DOHH2 (cell line): ENCODE data around the gene SCNM1.

Experiments
- H3F3A ChIP-seq: fragments of 200-600 bp; sonication (generic), shearing (Covaris generic); 2 replicates; pipeline ENCODE4 v1.6.0; 2016; ENCODE audit warnings: antibody characterized with exemption, mild to moderate bottlenecking; ENCODE audit not compliant: control insufficient read depth, insufficient read depth
- H3K27ac ChIP-seq: fragments of 200-600 bp; sonication (generic); 2 replicates; pipeline ENCODE4 v1.5.1; 2014; ENCODE audit warnings: low read depth, mild to moderate bottlenecking, low read length, moderate library complexity
- H3K27me3 ChIP-seq: fragments of 200-600 bp; sonication (generic); 2 replicates; pipeline ENCODE4 v1.6.1; 2014; ENCODE audit warnings: mild to moderate bottlenecking, low read length, mixed read lengths; ENCODE audit not compliant: control insufficient read depth
- H3K36me3 ChIP-seq: fragments of 200-600 bp; sonication (generic); 2 replicates; pipeline ENCODE4 v1.6.1; 2014; ENCODE audit warnings: mild to moderate bottlenecking, low read length, moderate library complexity, mixed read lengths; ENCODE audit not compliant: control insufficient read depth
- H3K4me1 ChIP-seq: fragments of 200-600 bp; sonication (generic); 2 replicates; pipeline ENCODE4 v1.6.1; 2014; ENCODE audit warnings: mild to moderate bottlenecking, low read length, mixed read lengths; ENCODE audit not compliant: control insufficient read depth
- H3K4me2 ChIP-seq: fragments of 200-600 bp; sonication (generic); 2 replicates; pipeline ENCODE4 v1.6.0; 2014; ENCODE audit warnings: mild to moderate bottlenecking, low read length, moderate library complexity
- H3K4me3 ChIP-seq: fragments of 200-600 bp; sonication (generic); 2 replicates; pipeline ENCODE4 v1.5.1; 2014; ENCODE audit warnings: mild to moderate bottlenecking, low read length, mixed read lengths
- H3K79me2 ChIP-seq: fragments of 200-600 bp; sonication (generic); 2 replicates; pipeline ENCODE4 v1.6.1; 2014; ENCODE audit warnings: mild to moderate bottlenecking, low read length, mixed read lengths; ENCODE audit not compliant: control insufficient read depth
- H3K9me2 ChIP-seq: fragments of 200-600 bp; sonication (generic); replicated peaks from 2 replicates; pipeline ENCODE4 v1.6.1; 2014; ENCODE audit warnings: mild to moderate bottlenecking, low read length, mixed read lengths; ENCODE audit not compliant: control insufficient read depth
- H3K9me3 ChIP-seq: fragments of 200-600 bp; sonication (generic); 2 replicates; pipeline ENCODE4 v1.6.1; 2014; ENCODE audit warnings: antibody characterized with exemption, low read length, mixed read lengths; ENCODE audit not compliant: control insufficient read depth, insufficient read depth
- H4K20me1 ChIP-seq: fragments of 200-600 bp; sonication (generic); 2 replicates; pipeline ENCODE4 v1.6.0; 2014; ENCODE audit warnings: low read depth, mild to moderate bottlenecking, antibody characterized with exemption, low read length, moderate library complexity; ENCODE audit not compliant: control insufficient read depth, insufficient read depth
- EZH2phosphoT487 ChIP-seq: fragments of 200-600 bp; sonication (generic); IDR thresholded peaks from 2 replicates; pipeline ENCODE4 v1.6.1; 2017; ENCODE audit warnings: borderline replicate concordance, mild to moderate bottlenecking, antibody characterized with exemption, low read length, moderate library complexity, mixed read lengths
- TF ChIP-seq, protein P1 (sequence below): fragments of 200-600 bp; sonication (generic); IDR thresholded peaks from one replicate; pipeline ENCODE4 v1.5.1; 2014; ENCODE audit warnings: antibody characterized with exemption, mild to moderate bottlenecking, low read depth, low read length; ENCODE audit not compliant: poor library complexity, severe bottlenecking

SCNM1 gene

DNA sequence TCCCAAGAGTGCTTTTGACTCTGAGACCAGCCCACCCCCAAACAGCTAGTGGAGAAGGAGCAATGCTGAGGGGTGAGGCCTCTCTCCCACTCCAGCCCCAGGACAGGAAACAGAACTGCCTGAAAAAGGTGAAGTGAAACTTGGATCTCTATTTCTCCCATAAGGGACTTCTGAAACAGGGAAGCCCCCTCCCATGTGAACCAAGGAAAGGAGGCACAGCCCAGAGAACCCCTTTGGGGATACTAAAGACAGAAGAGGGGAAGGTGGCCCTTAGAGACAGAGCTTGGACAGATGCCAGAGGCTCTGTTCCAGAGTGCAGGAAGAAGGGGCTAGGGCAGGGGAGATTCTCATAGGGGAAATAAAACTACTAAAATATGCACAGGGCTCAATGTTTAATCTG lies 6.6 kb upstream of the SCNM1 start:
- H3K4me1 ChIP-seq = peaks cover 46% of the 10 kb centered on the region
- peaks cover 18% of the 10 kb centered on the region for H3K79me2 ChIP-seq
- TF ChIP-seq, protein P1, sequence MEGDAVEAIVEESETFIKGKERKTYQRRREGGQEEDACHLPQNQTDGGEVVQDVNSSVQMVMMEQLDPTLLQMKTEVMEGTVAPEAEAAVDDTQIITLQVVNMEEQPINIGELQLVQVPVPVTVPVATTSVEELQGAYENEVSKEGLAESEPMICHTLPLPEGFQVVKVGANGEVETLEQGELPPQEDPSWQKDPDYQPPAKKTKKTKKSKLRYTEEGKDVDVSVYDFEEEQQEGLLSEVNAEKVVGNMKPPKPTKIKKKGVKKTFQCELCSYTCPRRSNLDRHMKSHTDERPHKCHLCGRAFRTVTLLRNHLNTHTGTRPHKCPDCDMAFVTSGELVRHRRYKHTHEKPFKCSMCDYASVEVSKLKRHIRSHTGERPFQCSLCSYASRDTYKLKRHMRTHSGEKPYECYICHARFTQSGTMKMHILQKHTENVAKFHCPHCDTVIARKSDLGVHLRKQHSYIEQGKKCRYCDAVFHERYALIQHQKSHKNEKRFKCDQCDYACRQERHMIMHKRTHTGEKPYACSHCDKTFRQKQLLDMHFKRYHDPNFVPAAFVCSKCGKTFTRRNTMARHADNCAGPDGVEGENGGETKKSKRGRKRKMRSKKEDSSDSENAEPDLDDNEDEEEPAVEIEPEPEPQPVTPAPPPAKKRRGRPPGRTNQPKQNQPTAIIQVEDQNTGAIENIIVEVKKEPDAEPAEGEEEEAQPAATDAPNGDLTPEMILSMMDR = no peak
- TF ChIP-seq EZH2phosphoT487 = no peak
- peak overlapping the region; percentile 29 for H3K27ac ChIP-seq
- H3K4me3 ChIP-seq = peak overlapping the region; percentile 26
- H3K27me3 ChIP-seq = no peaks in the 10 kb centered on the region
- H3K4me2 ChIP-seq = peak overlapping the region; percentile 95
- H3F3A ChIP-seq = peaks cover 21% of the 10 kb centered on the region
- H3K9me3 ChIP-seq = no peaks in the 10 kb centered on the region
- no peaks in the 10 kb centered on the region for H4K20me1 ChIP-seq
- H3K9me2 ChIP-seq = no peaks in the 10 kb centered on the region
- peaks cover 29% of the 10 kb centered on the region for H3K36me3 ChIP-seq

DNA sequence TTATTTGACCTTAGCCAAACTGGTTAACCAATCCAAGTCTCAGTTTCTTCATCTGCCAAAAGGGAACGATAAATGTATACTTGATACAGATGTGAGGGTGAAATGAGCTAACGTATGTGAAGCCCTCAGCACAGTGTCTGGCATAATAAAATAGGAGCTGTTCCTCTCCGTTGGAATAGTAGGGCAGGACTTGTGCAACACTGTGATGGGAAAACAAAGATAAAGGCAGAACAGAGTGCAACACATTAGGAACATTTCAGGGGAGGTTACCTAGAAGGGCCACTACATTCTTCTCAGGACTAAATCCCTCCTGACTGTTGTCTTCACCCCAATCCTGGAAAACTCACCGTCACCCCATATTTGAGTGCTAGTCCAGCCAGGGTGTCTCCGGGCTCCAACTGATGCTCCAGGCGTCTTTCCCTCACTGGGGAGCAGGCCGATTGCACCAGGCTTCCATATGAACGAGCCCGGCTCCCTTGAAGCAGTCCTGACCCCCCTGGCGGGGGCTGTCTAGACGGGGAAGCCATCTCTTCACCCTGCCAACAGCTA lies 1.1 kb upstream of the SCNM1 start:
- H3K9me2 ChIP-seq = no peaks in the 10 kb centered on the region
- no peaks in the 10 kb centered on the region for H3K27me3 ChIP-seq
- H4K20me1 ChIP-seq = no peaks in the 10 kb centered on the region
- peaks cover 13% of the 10 kb centered on the region for H3F3A ChIP-seq
- TF ChIP-seq, protein P1 = no peak
- no peak for TF ChIP-seq EZH2phosphoT487
- H3K9me3 ChIP-seq = no peaks in the 10 kb centered on the region
- no peak overlapping the region for H3K27ac ChIP-seq
- H3K4me1 ChIP-seq = peaks cover 24% of the 10 kb centered on the region
- H3K4me2 ChIP-seq = peak overlapping the region; percentile 80
- peaks cover 31% of the 10 kb centered on the region for H3K79me2 ChIP-seq
- peak overlapping the region; percentile 91 for H3K4me3 ChIP-seq
- H3K36me3 ChIP-seq = peaks cover 40% of the 10 kb centered on the region

DNA sequence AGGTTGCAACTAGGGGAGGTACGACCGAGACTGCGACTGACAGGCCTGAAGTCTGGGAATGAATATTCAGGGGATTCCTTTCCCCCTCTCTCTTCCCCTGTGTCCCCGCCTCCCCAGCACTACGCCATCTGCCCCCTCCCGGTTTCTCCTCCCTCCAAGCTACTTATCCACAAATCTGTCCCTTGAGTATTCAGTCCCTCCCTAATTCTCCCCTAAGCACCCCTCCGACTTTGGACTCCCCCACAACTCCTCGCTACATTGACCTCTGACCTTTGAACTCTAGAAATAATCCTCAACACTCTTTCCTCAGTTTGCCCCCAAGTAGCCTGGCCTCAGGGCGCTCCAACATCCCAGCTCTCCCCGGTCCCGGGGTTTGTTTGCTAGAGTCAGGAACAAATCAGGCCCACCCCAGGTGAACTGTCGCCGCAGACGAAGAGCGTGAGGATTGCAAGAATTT lies 635 bp upstream of the SCNM1 start:
- Histone ChIP-seq H4K20me1 (no peaks in the 10 kb centered on the region), H3K27me3 (no peaks in the 10 kb centered on the region), H3K4me1 (peaks cover 23% of the 10 kb centered on the region), H3K9me2 (no peaks in the 10 kb centered on the region), H3K79me2 (peaks cover 31% of the 10 kb centered on the region), H3K4me2 (peak overlapping the region; percentile 80), H3K9me3 (no peaks in the 10 kb centered on the region), H3K36me3 (peaks cover 42% of the 10 kb centered on the region), H3K27ac (no peak overlapping the region), H3K4me3 (peak overlapping the region; percentile 91), H3F3A (peaks cover 11% of the 10 kb centered on the region; the same call in 1 of the 2 replicates)
- TF ChIP-seq, protein P1 = no peak
- no peak for TF ChIP-seq EZH2phosphoT487
